ELR (cell line): ENCODE results near the gene BACH2.
"Not testable (repeated sequence)": the region's sequence is repeated elsewhere in the genome, so short reads cannot be mapped to it uniquely, and the experiment has no call there.

ENCODE experiments used
- DNase-seq: peaks from one replicate; pipeline ENCODE4 v3.0.0-alpha.2; 2015; ENCODE audit warnings: low read depth

Gene BACH2

DNA sequence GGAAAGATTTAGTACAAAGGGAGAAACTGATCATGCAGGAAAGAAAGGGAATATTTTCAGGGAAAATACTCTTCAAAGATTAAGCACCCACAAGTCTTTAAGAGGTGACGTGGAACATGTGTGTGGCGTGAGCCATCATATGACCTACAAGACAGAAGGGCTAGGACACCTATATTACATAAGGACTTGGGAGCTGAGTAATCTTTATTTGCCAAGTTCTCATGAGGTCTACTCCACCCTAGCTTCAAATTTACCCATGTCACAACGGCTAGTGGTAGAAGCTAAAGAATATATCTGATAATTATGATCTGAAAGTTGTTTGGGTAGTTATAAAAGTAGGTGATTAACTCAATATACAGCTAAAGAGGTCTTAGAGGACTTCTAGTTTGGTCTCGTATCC is 234.6 kb downstream of the BACH2 start:
- no peak for DNase-seq

- DNase-seq, result not testable (repeated sequence)
Observed at GRCh38 chr6:90059178-90059577, 237.5 kb downstream of the BACH2 start.

DNA sequence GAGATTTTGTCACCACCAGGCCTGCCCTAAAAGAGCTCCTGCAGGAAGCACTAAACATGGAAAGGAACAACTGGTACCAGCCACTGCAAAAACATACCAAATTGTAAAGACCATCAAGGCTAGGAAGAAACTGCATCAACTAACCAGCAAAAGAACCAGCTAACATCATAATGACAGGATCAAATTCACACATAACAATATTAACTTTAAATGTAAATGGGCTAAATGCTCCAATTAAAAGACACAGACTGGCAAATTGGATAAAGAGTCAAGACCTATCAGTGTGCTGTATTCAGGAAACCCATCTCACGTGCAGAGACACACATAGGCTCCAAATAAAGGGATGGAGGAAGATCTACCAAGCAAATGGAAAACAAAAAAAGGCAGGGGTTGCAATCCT is 240.7 kb downstream of the BACH2 start:
- not testable (repeated sequence) for DNase-seq

DNA sequence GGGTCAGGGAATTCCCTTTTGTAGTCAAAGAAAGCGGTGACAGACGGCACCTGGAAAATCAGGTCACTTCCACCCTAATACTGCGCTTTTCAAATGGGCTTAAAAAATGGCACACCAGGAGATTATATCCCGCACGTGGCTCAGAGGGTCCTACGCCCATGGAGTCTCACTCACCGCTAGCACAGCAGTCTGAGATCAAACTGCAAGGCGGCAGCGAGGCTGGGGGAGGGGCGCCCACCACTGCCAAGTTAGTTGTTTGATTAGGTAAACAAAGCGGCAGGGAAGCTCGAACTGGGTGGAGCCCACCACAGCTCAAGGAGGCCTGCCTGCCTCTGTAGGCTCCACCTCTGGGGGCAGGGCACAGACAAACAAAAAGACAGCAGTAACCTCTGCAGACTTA is 242.4 kb downstream of the BACH2 start:
- DNase-seq, result not testable (repeated sequence)

DNA sequence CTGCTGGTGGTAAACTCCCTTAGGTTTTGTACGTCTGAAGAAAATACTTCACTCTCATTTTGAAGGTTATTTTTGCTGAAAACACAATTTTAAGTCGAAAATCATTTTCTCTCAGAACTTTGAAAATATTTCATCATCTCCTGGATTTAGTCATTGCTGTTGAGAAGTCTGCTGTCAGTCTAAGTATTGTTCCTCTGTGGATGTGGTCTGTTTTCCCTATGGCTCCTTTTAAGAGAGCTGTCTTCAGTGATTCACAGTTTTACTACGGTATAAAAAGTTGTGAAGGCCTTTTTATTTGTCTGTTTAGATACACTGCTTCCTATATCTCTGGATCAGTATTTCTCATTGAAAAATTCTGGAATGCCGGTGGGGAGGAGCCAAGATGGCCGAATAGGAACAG is 243.0 kb downstream of the BACH2 start:
- no peak for DNase-seq

- DNase-seq, result no peak
Observed at GRCh38 chr6:90049295-90049694, 247.3 kb downstream of the BACH2 start.

GRCh38 chr6:90048206-90048967 is 248.3 kb downstream of the BACH2 start:
- no peak for DNase-seq

DNA sequence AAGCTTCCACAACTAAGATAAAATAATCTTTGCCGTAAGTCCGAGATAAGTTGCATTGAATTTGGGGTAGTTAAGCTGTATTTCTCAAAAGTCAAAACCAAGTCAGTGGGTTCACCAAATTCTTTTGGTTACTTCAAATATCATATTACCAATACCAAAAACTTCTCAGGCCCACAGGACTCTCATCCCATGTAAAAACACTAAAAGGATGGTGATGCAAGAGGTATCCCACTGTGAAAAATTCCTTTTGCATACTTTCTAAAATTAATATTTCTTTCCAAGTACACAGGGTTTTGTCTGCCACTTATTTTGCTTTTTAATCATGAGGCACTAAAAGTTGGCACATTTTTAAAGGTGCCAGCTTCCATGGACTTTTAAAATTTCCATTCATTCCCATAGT is 251.1 kb downstream of the BACH2 start:
- no peak for DNase-seq

- peak; percentile 46 for DNase-seq
Observed at GRCh38 chr6:90044833-90045381, 251.7 kb downstream of the BACH2 start.

DNA sequence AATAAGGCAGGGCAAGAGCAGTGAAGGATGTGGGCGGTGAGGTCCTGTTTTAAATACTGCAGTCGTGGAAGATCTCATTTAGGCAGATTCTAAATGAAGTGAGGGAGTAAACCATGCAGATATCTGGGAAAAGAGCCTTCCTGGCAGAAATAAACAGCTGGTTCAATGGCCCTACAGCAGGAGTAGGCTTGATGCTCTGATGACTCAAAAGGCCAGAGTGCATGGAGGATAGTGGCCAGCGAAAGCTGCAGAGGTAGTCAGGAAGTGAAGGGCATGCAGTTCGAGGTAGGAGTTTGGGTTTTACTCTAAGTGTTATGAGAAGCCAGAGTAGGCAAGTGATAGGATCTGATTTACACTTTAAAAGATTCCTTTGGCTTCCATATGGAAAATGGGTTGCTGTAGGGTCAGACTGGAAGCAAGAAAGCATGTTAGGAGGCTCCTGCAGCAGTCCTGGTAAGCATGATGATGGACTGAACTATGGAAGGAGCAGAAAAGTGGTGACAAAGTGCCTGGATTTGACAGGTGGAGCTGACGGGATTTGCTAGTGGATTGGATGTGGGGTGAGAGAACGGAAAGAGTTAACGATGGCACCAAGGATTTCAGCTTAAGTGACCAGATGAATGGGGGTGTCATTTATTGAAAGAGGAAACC is 252.3 kb downstream of the BACH2 start:
- peak; percentile 22 for DNase-seq

GRCh38 chr6:90040931-90041330 is 255.7 kb downstream of the BACH2 start:
- no peak for DNase-seq

GRCh38 chr6:90039911-90040310 is 256.7 kb downstream of the BACH2 start:
- peak; percentile 36 for DNase-seq

- DNase-seq, result no peak
Observed at GRCh38 chr6:90038961-90039653, 257.5 kb downstream of the BACH2 start.

GRCh38 chr6:90036963-90037362 is 259.7 kb downstream of the BACH2 start:
- no peak for DNase-seq

- DNase-seq, result no peak
Observed at GRCh38 chr6:90035047-90035723, 261.5 kb downstream of the BACH2 start.

DNA sequence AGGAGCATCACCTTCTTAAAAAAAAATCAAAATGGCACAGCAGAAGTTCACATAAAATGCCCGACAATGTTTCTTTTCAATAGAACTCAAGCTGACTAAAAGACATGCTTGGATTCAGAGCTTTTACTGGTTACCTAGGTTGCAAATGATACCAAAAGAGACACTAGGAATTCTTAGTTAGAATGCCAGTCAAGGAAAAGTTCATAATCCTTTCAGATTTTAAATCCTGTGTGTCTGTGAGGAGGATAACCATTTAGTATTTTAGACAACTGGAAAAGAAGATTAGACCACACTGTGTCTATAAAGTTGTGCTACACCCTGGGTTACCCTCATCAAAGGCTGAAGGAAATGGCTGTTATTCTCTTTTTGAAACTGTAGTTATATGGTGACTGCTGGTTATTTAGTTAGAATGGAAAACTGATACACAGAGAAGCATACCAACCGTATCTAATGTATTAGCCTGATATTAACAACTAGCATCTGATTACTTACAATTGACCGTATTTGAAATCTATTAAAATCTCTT is 262.8 kb downstream of the BACH2 start:
- DNase-seq, result no peak

- DNase-seq, result not testable (repeated sequence)
Observed at GRCh38 chr6:90032489-90033212, 264.0 kb downstream of the BACH2 start.

- no peak for DNase-seq
Observed at GRCh38 chr6:90028995-90029635, 267.5 kb downstream of the BACH2 start.

DNA sequence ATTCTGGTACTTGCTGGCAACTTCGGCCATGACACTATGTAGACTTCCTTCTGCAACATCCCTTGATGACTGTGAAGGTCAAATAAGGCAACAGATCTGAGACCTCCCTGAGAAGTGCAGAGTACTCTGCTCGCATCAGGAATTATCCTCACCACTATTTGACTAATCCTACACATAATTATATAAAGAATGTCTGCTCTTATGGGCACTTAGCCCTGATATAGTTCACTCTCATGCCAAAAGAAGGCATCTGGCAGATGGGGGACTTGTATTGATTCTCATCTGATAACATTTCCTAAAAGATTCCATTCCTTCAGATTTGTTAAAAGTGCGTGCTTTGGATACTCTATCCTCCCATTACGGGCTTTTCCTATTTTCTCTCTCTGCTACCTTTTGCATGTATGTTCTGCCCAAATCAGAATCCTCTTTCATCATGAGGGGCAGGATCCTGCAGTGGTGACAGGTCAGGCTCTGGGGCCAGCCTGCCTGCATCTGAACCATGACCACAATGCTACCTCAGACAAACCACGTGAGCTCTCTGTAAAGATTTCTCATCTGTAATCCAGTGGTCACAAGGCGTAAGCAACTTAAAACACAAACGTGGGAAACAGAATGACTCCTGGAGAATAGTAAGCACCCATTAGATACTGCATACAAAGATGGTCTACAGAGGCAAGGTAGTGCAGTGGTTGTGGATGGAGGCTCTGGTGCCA is 268.4 kb downstream of the BACH2 start:
- no peak for DNase-seq

DNA sequence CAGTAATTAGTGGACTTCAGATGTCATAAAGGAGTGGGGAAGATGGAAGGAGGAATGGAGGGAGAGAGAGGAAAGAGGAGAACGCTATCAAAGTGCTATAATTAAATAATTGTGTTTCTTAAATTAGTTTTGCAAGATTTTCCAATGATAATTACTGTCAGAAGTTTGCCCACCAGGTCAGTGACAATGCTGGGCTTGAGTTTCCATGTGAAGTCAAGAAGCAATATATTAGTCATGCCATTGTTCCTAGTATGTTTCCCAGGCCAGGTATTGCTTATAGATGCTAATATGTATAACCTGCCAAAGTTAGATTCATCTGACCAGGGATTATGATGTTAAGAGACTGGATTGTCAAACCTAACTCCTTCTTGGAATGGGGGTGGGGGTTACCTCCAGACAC is 270.4 kb downstream of the BACH2 start:
- no peak for DNase-seq
